ENCODE measurements around the gene FOXI3.
"Not testable (repeated sequence)": the region's sequence is repeated elsewhere in the genome, so short reads cannot be mapped to it uniquely, and the experiment has no call there.

FOXI3 gene

DNA sequence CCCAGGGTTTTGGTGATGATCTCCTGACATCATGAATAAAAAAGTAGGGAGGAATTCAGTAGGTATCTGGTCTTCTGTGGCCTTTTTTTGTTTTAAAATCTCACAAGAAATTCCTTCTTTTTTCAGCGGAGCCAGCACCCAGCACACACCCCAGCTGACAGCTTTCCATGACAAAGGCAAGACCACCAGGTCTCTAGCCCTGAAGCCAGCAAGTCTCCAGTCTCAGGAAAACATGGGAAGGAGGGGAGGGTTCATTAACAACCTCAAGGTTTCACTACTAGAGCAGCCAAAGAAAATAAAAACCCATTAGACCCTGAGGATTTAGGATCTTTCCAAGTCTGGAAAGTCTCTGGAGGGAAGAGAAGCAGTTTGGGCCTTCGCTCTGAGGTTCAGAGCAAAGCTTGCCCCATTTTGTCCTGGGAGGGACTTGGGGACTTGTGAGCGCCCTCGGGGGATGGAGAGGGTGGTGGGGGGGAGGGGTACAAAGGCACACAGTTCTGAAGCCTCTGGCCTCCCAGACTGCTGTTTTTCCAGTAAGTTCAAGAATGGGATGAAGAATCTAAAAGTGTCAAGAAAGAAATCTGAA, 9.0 kb downstream of the FOXI3 start:
- DNase-seq (ENCODE audit: low read depth, low spot score), result no peak

GRCh38 chr2:88442473-88442872, 10.0 kb downstream of the FOXI3 start:
- no peak overlapping the region for H3K27ac ChIP-seq
- no peak for DNase-seq (ENCODE audit: low read depth, low spot score)

More for the DNA sequence above, 9.0 kb downstream of the FOXI3 start:
- no peak overlapping the region for H3K27ac ChIP-seq

DNA sequence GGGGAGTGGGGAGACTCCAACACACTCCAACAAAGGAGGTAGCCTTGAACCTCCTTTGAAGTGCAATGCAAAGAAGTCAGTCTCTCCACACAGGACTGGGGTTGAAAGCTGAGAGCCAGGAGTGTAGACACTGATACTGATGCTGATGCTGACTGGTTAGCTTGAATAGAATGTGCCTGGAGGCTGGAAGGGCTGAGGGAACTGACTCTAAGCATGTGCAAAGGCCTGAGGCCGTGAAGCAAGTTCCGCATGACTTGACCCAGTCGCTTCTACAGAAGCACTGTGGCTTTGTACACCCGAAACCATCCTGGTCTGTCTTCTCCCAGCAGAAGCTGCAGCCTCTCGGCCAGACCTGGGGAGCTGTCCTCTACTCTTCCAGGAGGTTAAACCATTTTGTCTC, 10.4 kb downstream of the FOXI3 start:
- DNase-seq (ENCODE audit: low read depth, low spot score), result no peak
- H3K27ac ChIP-seq, result no peak overlapping the region

DNA sequence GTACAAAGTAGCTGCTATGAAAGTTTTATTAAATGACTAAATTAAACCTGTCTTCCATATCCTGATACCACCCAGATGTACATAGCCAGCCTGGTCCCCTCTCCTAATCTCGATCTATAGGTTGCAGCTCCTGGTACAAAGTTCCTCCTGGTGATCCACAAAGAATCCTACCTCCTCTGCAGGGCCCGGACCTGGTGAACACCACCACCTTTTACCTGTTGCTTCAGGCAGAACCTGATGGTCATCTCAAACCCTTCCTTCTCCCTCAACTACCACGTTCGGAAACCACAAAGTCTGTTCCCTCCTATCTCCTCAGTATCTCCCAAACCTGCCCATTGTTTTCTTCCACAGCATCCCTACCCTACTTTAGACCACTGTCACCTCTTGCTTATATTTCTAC, 15.5 kb downstream of the FOXI3 start:
- DNase-seq (ENCODE audit: low read depth, low spot score), result no peak
- no peak overlapping the region for H3K27ac ChIP-seq

DNA sequence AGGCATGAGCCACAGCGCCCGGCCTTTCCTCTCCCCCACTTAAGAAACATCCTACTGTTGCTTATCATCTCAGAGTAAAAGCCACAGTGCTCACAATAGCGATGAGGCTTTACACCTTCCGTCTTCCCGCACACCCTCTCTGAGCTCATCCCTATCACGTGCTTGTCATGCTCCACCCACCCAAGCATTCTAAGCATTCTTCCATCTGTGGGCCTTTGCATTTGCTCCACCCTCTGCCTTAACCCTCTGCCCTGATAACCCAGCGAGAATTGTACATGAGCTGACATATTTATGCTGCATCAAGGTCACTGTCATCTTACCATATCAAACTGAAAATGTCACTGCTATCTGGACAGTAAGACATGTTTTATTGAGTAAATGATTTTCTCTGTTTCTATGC, 22.6 kb downstream of the FOXI3 start:
- no peak for DNase-seq (ENCODE audit: low read depth, low spot score)
- H3K27ac ChIP-seq, result no peak overlapping the region

GRCh38 chr2:88423733-88424132, 28.8 kb downstream of the FOXI3 start:
- DNase-seq (ENCODE audit: low read depth, low spot score), result no peak
- H3K27ac ChIP-seq, result no peak overlapping the region

GRCh38 chr2:88419051-88419450, 33.4 kb downstream of the FOXI3 start:
- DNase-seq (ENCODE audit: low read depth, low spot score); H3K27ac ChIP-seq: not testable (repeated sequence)

- no peak overlapping the region for H3K27ac ChIP-seq
- DNase-seq (ENCODE audit: low read depth, low spot score), result no peak
Measured at GRCh38 chr2:88416016-88416663, 36.4 kb downstream of the FOXI3 start.

- H3K27ac ChIP-seq; DNase-seq (ENCODE audit: low read depth, low spot score): not testable (repeated sequence)
Measured at GRCh38 chr2:88408870-88409269, 43.6 kb downstream of the FOXI3 start.

GRCh38 chr2:88400037-88400767, 52.3 kb downstream of the FOXI3 start:
- no peak for DNase-seq (ENCODE audit: low read depth, low spot score)
- no peak overlapping the region for H3K27ac ChIP-seq

- DNase-seq (ENCODE audit: low read depth, low spot score), result no peak
Measured at GRCh38 chr2:88398180-88398579, 54.3 kb downstream of the FOXI3 start.

More at GRCh38 chr2:88398180-88398579, 54.3 kb downstream of the FOXI3 start:
- no peak overlapping the region for H3K27ac ChIP-seq
